Activated CD4-positive, CD25-positive, alpha-beta regulatory T cell (primary cell): ENCODE results near the gene MAN1C1.

Experiments
- DNase-seq, 4 experiments: peaks; one replicate each; lab custom pipeline; 2025; lab: John Stamatoyannopoulos, UW

Gene MAN1C1

GRCh38 chr1:25804244-25804963, 187.8 kb downstream of the MAN1C1 start:
- no peak for DNase-seq

- DNase-seq, result no peak
These were observed 188.6 kb downstream of the MAN1C1 start for GRCh38 chr1:25804964-25805862.

GRCh38 chr1:25805863-25806225, 189.3 kb downstream of the MAN1C1 start:
- no peak for DNase-seq

GRCh38 chr1:25806418-25806817, 189.8 kb downstream of the MAN1C1 start:
- DNase-seq, result no peak

- DNase-seq, result no peak
These were observed 191.1 kb downstream of the MAN1C1 start for GRCh38 chr1:25807480-25808390.

- no peak for DNase-seq
These were observed 192.1 kb downstream of the MAN1C1 start for GRCh38 chr1:25808481-25809244.

GRCh38 chr1:25809283-25809926, 192.8 kb downstream of the MAN1C1 start:
- DNase-seq, result no peak

GRCh38 chr1:25809929-25810328, 193.3 kb downstream of the MAN1C1 start:
- DNase-seq, result no peak

GRCh38 chr1:25810341-25811299, 194.0 kb downstream of the MAN1C1 start:
- DNase-seq, result peak; percentile 56 to 82 (median 70)

- DNase-seq, result no peak
These were observed 194.9 kb downstream of the MAN1C1 start for GRCh38 chr1:25811384-25812082.

GRCh38 chr1:25813071-25813733, 196.6 kb downstream of the MAN1C1 start:
- DNase-seq, result no peak

GRCh38 chr1:25813734-25814471, 197.3 kb downstream of the MAN1C1 start:
- DNase-seq, result no peak

- no peak for DNase-seq
These were observed 198.0 kb downstream of the MAN1C1 start for GRCh38 chr1:25814549-25815087.

- no peak for DNase-seq
These were observed 198.9 kb downstream of the MAN1C1 start for GRCh38 chr1:25815208-25816111.

- DNase-seq, result no peak
These were observed 199.6 kb downstream of the MAN1C1 start for GRCh38 chr1:25816112-25816718.
